CD4-positive, alpha-beta T cell treated with Interleukin-4 for 4 hours (primary cell): ENCODE data around the gene TMEM234.
A peak's percentile ranks its signal among the peaks of the same experiment; 100 is the strongest.

ENCODE experiments used
- DNase-seq: peaks from one replicate; pipeline ENCODE4 v3.0.0-alpha.2; 2020

TMEM234 gene

GRCh38 chr1:32199043-32199716 is 23.0 kb downstream of the TMEM234 start:
- DNase-seq = no peak

GRCh38 chr1:32198237-32199042 is 23.7 kb downstream of the TMEM234 start:
- DNase-seq = no peak

- DNase-seq = no peak
Measured at GRCh38 chr1:32197837-32198236, 24.3 kb downstream of the TMEM234 start.

GRCh38 chr1:32197074-32197473 is 25.1 kb downstream of the TMEM234 start:
- DNase-seq = no peak

- DNase-seq = no peak
Measured at GRCh38 chr1:32195972-32196823, 26.0 kb downstream of the TMEM234 start.

- no peak for DNase-seq
Measured at GRCh38 chr1:32195531-32195930, 26.6 kb downstream of the TMEM234 start.

- DNase-seq = no peak
Measured at GRCh38 chr1:32194984-32195383, 27.2 kb downstream of the TMEM234 start.

- DNase-seq = no peak
Measured at GRCh38 chr1:32192220-32192948, 29.8 kb downstream of the TMEM234 start.

GRCh38 chr1:32187850-32188249 is 34.3 kb downstream of the TMEM234 start:
- DNase-seq = no peak

GRCh38 chr1:32186491-32186890 is 35.7 kb downstream of the TMEM234 start:
- DNase-seq = no peak

- DNase-seq = no peak
Measured at GRCh38 chr1:32186077-32186476, 36.1 kb downstream of the TMEM234 start.

GRCh38 chr1:32184650-32185049 is 37.5 kb downstream of the TMEM234 start:
- no peak for DNase-seq

GRCh38 chr1:32182060-32182459 is 40.1 kb downstream of the TMEM234 start:
- DNase-seq = no peak

- DNase-seq = no peak
Measured at GRCh38 chr1:32181563-32181962, 40.6 kb downstream of the TMEM234 start.

GRCh38 chr1:32181065-32181464 is 41.1 kb downstream of the TMEM234 start:
- no peak for DNase-seq

GRCh38 chr1:32180186-32181060 is 41.7 kb downstream of the TMEM234 start:
- DNase-seq = peak; percentile 18

- DNase-seq = peak; percentile 87
Measured at GRCh38 chr1:32179443-32180185, 42.5 kb downstream of the TMEM234 start, which contains the start of gene TXLNA. TXLNA (plus strand) TSS chr1:32179675; CDS start chr1:32180346, 671 bp downstream.

GRCh38 chr1:32179193-32179442 is 43.0 kb downstream of the TMEM234 start:
- no peak for DNase-seq

GRCh38 chr1:32178380-32179192 is 43.6 kb downstream of the TMEM234 start:
- no peak for DNase-seq

GRCh38 chr1:32172621-32173245 is 49.4 kb downstream of the TMEM234 start:
- DNase-seq = no peak
